ENCODE data around the gene ANKRD66.
"Not testable (repeated sequence)": the region's sequence is repeated elsewhere in the genome, so short reads cannot be mapped to it uniquely, and the experiment has no call there.

Gene ANKRD66

GRCh38 chr6:46756469-46757213 is 9.9 kb downstream of the ANKRD66 start:
- no peak for DNase-seq

GRCh38 chr6:46757214-46757596 is 10.5 kb downstream of the ANKRD66 start:
- DNase-seq, result no peak

GRCh38 chr6:46758960-46759753 is 12.4 kb downstream of the ANKRD66 start:
- no peak for DNase-seq

GRCh38 chr6:46760925-46761324 is 14.2 kb downstream of the ANKRD66 start:
- no peak for DNase-seq

GRCh38 chr6:46763466-46763865 is 16.7 kb downstream of the ANKRD66 start:
- DNase-seq, result no peak

- not testable (repeated sequence) for DNase-seq
Observed at GRCh38 chr6:46764280-46764679, 17.5 kb downstream of the ANKRD66 start.

GRCh38 chr6:46764961-46765360 is 18.2 kb downstream of the ANKRD66 start:
- no peak for DNase-seq

- DNase-seq, result no peak
Observed at GRCh38 chr6:46772016-46772415, 25.3 kb downstream of the ANKRD66 start.

GRCh38 chr6:46772762-46773161 is 26.0 kb downstream of the ANKRD66 start:
- no peak for DNase-seq

GRCh38 chr6:46773201-46773855 is 26.6 kb downstream of the ANKRD66 start:
- DNase-seq, result no peak

- not testable (repeated sequence) for DNase-seq
Observed at GRCh38 chr6:46774736-46775135, 28.0 kb downstream of the ANKRD66 start.

- DNase-seq, result no peak
Observed at GRCh38 chr6:46776070-46776712, 29.5 kb downstream of the ANKRD66 start.

GRCh38 chr6:46777476-46778346 is 31.0 kb downstream of the ANKRD66 start:
- DNase-seq, result no peak

GRCh38 chr6:46781478-46782378 is 35.0 kb downstream of the ANKRD66 start:
- peak; percentile 62 for DNase-seq

GRCh38 chr6:46784535-46784934 is 37.8 kb downstream of the ANKRD66 start:
- DNase-seq, result no peak

- no peak for DNase-seq
Observed at GRCh38 chr6:46787871-46788540, 41.3 kb downstream of the ANKRD66 start.

- DNase-seq, result no peak
Observed at GRCh38 chr6:46788791-46789190, 42.1 kb downstream of the ANKRD66 start.

GRCh38 chr6:46789434-46790354 is 43.0 kb downstream of the ANKRD66 start:
- DNase-seq, result no peak

GRCh38 chr6:46790355-46790874 is 43.7 kb downstream of the ANKRD66 start:
- no peak for DNase-seq
